ENCODE data around the gene ABCA7.

- no peak for TF ChIP-seq CTCF (IDR thresholded peaks at IDR 0.05)
- TF ChIP-seq POLR2A (IDR thresholded peaks at IDR 0.05) = no peak
Measured at GRCh38 chr19:1035998-1036621, 3.8 kb upstream of the ABCA7 start.
